Measurements from ENCODE around the gene GRP. TPM values are rescaled to one million over a fixed set of nuclear protein-coding genes. Genes with fewer than 3 reads are reported as not detected.

The GRP gene
- total and polyA plus RNA-seq, 10 of the 15 experiments (the other 5 are each of a cell fraction or from before 2014, with no cell fraction given), result not detected

- TF ChIP-seq EZH2 (IDR thresholded peaks at IDR 0.05; ENCODE audit: borderline replicate concordance, control insufficient read depth, low read depth, low read length), result no peak
- TF ChIP-seq SKIL (IDR thresholded peaks at IDR 0.05; ENCODE audit: low read depth, poor library complexity, severe bottlenecking), result no peak
- TF ChIP-seq NKRF (conservative IDR thresholded peaks at IDR 0.05), result no peak
- no peak for TF ChIP-seq KLF5 (IDR thresholded peaks at IDR 0.05; ENCODE audit: partially characterized antibody)
- no peak for TF ChIP-seq JUND (IDR thresholded peaks at IDR 0.05; ENCODE audit: low read depth, low read length)
- TF ChIP-seq CHD1 (IDR thresholded peaks at IDR 0.05; ENCODE audit: low read depth, low read length), result no peak
- no peak for TF ChIP-seq CBX5 (IDR thresholded peaks at IDR 0.05; ENCODE audit: low read depth)
- TF ChIP-seq ZBTB40 (IDR thresholded peaks at IDR 0.05; ENCODE audit: borderline replicate concordance), result no peak
- no peak for TF ChIP-seq SREBF2 (IDR thresholded peaks at IDR 0.05; ENCODE audit: low read length)
- no peak for TF ChIP-seq ZNF384 (IDR thresholded peaks at IDR 0.05; ENCODE audit: borderline replicate concordance, low read depth, low read length)
- no peak for TF ChIP-seq ELK1 (IDR thresholded peaks at IDR 0.05; ENCODE audit: low read depth, low read length)
- TF ChIP-seq IKZF2 (IDR thresholded peaks at IDR 0.05), result no peak
Measured at GRCh38 chr18:59231877-59232276, 11.9 kb downstream of the GRP start (continued).
